B cell (primary cell): Measurements from ENCODE around the gene CCDC138.

Source experiments
- EZH2 ChIP-seq: IDR thresholded peaks from 2 replicates; pipeline ENCODE4 v1.6.1; 2012; ENCODE audit warnings: borderline replicate concordance, low read depth, mild to moderate bottlenecking, moderate library complexity, low read length; ENCODE audit not compliant: insufficient read depth, poor library complexity, severe bottlenecking
- TF ChIP-seq, protein P1 (sequence below): fragments of 200-600 bp; IDR thresholded peaks from one replicate; pipeline ENCODE4 v1.8.0; 2022; ENCODE audit warnings: antibody characterized with exemption, mild to moderate bottlenecking

DNA sequence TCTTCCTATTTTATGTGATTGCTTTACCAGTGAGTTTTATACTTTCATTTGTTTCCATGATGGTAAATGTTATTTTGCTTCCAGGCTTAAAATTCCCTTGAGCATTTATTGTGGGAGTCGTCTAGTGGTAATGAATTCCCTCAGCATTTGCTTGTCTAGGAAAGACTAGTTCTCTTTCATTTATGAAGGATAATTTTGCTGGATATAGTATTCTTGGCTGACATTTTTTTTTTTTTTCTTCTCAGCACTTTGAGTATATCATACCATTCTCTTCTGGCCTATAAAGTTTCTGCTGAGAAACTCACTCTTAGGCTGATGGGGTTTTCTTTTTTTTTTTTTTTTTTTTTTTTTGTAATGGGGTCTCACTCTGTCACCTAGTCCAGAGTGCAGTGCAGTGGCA is 103.3 kb downstream of the CCDC138 start:
- TF ChIP-seq, protein P1, sequence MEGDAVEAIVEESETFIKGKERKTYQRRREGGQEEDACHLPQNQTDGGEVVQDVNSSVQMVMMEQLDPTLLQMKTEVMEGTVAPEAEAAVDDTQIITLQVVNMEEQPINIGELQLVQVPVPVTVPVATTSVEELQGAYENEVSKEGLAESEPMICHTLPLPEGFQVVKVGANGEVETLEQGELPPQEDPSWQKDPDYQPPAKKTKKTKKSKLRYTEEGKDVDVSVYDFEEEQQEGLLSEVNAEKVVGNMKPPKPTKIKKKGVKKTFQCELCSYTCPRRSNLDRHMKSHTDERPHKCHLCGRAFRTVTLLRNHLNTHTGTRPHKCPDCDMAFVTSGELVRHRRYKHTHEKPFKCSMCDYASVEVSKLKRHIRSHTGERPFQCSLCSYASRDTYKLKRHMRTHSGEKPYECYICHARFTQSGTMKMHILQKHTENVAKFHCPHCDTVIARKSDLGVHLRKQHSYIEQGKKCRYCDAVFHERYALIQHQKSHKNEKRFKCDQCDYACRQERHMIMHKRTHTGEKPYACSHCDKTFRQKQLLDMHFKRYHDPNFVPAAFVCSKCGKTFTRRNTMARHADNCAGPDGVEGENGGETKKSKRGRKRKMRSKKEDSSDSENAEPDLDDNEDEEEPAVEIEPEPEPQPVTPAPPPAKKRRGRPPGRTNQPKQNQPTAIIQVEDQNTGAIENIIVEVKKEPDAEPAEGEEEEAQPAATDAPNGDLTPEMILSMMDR, result no peak
- TF ChIP-seq EZH2, result no peak
